ENCODE data around the gene ODAD3.
"Not testable (repeated sequence)": the region's sequence is repeated elsewhere in the genome, so short reads cannot be mapped to it uniquely, and the experiment has no call there.

The ODAD3 gene

DNA sequence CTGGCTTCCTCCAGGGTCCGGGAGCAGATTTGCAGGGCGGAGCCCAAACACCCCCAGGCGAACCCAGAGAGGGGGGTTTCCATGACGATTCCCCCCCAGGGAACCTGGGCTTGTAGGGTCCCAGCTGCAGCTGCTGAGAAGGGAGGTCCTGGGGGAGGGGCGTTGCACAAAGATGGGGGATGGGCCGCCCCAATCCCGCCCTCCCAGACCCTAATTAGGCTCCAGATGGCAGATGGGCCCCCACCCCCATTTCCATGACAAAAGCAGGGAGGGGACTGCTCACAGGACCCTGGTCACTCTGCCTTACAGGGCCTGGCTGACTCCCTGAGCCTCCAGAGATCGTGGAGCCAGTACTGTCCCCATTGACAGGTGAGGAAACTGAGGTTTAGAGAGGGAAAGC lies 30.7 kb upstream of the ODAD3 start:
- DNase-seq (ENCODE audit: low read depth), result no peak
- TF ChIP-seq, protein P1, sequence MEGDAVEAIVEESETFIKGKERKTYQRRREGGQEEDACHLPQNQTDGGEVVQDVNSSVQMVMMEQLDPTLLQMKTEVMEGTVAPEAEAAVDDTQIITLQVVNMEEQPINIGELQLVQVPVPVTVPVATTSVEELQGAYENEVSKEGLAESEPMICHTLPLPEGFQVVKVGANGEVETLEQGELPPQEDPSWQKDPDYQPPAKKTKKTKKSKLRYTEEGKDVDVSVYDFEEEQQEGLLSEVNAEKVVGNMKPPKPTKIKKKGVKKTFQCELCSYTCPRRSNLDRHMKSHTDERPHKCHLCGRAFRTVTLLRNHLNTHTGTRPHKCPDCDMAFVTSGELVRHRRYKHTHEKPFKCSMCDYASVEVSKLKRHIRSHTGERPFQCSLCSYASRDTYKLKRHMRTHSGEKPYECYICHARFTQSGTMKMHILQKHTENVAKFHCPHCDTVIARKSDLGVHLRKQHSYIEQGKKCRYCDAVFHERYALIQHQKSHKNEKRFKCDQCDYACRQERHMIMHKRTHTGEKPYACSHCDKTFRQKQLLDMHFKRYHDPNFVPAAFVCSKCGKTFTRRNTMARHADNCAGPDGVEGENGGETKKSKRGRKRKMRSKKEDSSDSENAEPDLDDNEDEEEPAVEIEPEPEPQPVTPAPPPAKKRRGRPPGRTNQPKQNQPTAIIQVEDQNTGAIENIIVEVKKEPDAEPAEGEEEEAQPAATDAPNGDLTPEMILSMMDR (conservative IDR thresholded peaks at IDR 0.05; ENCODE audit: low read depth, low read length), result no peak
- H3K4me3 ChIP-seq (ENCODE audit: low read depth, low read length), result no peak overlapping the region

- no peak for DNase-seq (ENCODE audit: low read depth)
- TF ChIP-seq, protein P1 (conservative IDR thresholded peaks at IDR 0.05; ENCODE audit: low read depth, low read length), result no peak
Measured at GRCh38 chr19:11464333-11465265, 29.7 kb upstream of the ODAD3 start.

DNA sequence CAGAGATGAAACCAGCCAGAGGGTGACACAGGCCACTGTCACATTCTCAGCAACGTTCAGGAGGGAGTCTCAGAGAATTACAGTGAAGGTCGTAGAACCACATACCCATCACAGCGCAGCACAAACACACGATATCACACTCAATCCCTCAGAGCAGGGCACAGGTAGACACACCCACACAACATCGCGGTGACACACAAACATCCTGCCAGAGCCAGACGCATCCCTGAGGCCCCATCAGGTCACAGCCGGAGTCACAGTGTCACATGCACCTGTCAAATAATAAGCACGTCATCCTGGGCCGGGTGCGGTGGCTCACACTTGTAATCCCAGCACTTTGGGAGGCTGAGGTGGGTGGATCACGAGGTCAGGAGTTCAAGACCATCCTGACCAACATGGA lies 28.5 kb upstream of the ODAD3 start:
- H3K4me3 ChIP-seq (ENCODE audit: low read depth, low read length), result no peak overlapping the region
- DNase-seq (ENCODE audit: low read depth), result no peak
- TF ChIP-seq, protein P1 (conservative IDR thresholded peaks at IDR 0.05; ENCODE audit: low read depth, low read length), result no peak

More at GRCh38 chr19:11464333-11465265, 29.7 kb upstream of the ODAD3 start:
- H3K4me3 ChIP-seq (ENCODE audit: low read depth, low read length), result no peak overlapping the region

GRCh38 chr19:11461453-11461852 lies 26.5 kb upstream of the ODAD3 start:
- TF ChIP-seq, protein P1 (conservative IDR thresholded peaks at IDR 0.05; ENCODE audit: low read depth, low read length), result no peak
- DNase-seq (ENCODE audit: low read depth), result no peak

GRCh38 chr19:11460207-11460606 lies 25.3 kb upstream of the ODAD3 start:
- no peak for DNase-seq (ENCODE audit: low read depth)
- TF ChIP-seq, protein P1 (conservative IDR thresholded peaks at IDR 0.05; ENCODE audit: low read depth, low read length), result peak; percentile 42
- no peak overlapping the region for H3K4me3 ChIP-seq (ENCODE audit: low read depth, low read length)

More at GRCh38 chr19:11461453-11461852, 26.5 kb upstream of the ODAD3 start:
- H3K4me3 ChIP-seq (ENCODE audit: low read depth, low read length), result no peak overlapping the region

DNA sequence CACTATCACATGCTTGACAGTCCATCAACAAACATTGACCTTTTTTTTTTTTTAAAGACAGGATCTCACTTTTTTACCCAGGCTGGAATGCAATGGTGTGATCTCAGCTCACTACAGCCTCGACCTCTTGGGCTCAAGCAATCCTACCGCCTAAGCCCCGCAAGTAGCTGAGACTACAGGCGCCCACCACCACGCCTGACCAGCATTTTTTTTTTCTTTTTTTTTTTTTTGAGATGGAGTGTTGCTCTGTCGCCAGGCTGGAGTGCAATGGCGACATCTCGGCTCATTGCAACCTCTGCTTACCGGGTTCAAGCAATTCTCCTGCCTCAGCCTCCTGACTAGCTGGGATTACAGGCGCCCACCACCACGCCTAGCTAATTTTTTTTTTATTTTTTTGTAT lies 24.0 kb upstream of the ODAD3 start:
- not testable (repeated sequence) for H3K4me3 ChIP-seq (ENCODE audit: low read depth, low read length); DNase-seq (ENCODE audit: low read depth)

GRCh38 chr19:11458236-11458900 lies 23.4 kb upstream of the ODAD3 start:
- DNase-seq (ENCODE audit: low read depth), result no peak
- H3K4me3 ChIP-seq (ENCODE audit: low read depth, low read length), result no peak overlapping the region
- TF ChIP-seq, protein P1 (conservative IDR thresholded peaks at IDR 0.05; ENCODE audit: low read depth, low read length), result no peak

Data from choroid plexus epithelial cell (primary cell).